HG03558 (cell line): Measurements from ENCODE around the gene PRKCH.

Experiments used
- ATAC-seq: cut with Tn5 transposase; IDR thresholded peaks from one replicate; pipeline ENCODE4 v1.9.1; 2021; ENCODE audit warnings: moderate number of reproducible peaks; ENCODE audit not compliant: unreplicated experiment; ENCODE audit errors: extremely low read depth

PRKCH gene

GRCh38 chr14:61589691-61590581 is 268.6 kb downstream of the PRKCH start:
- no peak for ATAC-seq

GRCh38 chr14:61591862-61592261 is 270.5 kb downstream of the PRKCH start:
- ATAC-seq: no peak

DNA sequence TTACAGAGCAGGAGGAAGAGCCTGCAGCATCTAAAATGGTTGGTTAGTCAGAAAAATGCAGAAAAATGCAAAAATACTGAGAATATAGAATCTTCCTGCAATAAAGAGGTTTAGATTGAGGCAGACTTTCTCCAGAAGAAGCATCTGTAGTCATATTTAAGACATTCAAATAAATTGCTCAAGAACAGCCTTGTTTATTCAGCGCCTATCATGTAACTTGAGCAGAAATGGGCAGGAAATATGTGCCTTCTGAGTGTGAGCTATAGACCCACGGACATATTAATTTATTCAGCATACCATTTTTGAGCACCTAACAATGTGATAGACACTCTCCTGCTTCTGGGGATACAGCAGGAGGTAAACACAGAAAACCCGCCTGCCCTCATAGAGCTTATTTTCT is 272.0 kb downstream of the PRKCH start:
- ATAC-seq: no peak

GRCh38 chr14:61596990-61597389 is 275.6 kb downstream of the PRKCH start:
- ATAC-seq: no peak

GRCh38 chr14:61598980-61599379 is 277.6 kb downstream of the PRKCH start:
- ATAC-seq: no peak

- no peak for ATAC-seq
Measured at GRCh38 chr14:61599942-61600341, 278.6 kb downstream of the PRKCH start.
